Heart right ventricle (tissue), 16 donors: ENCODE data around the gene KCMF1. TPM values are rescaled to one million over a fixed set of nuclear protein-coding genes. Genes with fewer than 3 reads are reported as not detected.

Experiments
- ATAC-seq, 8 donors: fragments of 200-7000 bp; cut with Tn5 transposase; one replicate each; pipeline ENCODE4 v1.9.1; 2020; ENCODE audit warnings: mild to moderate bottlenecking in 8 of 8, moderate library complexity in 8 of 8, moderate number of reproducible peaks in 1 of 8
- DNase-seq, 2 donors: peaks; one replicate each; pipeline ENCODE4 v3.0.0-alpha.2; 2020
- H3K27ac ChIP-seq, 10 donors: fragments of 200-600 bp; sonication (generic) in 2 of 10; one replicate each; pipeline versions ENCODE4 v1.5.0 to v1.8.0; 2020 to 2022; ENCODE audit warnings: mild to moderate bottlenecking in 3 of 10
- H3K27me3 ChIP-seq, 7 donors: fragments of 200-600 bp; one replicate each; pipeline ENCODE4 v1.8.0; 2021 to 2022; ENCODE audit warnings: mild to moderate bottlenecking in 2 of 7
- H3K36me3 ChIP-seq, 9 donors: fragments of 200-600 bp; sonication (generic) in 1 of 9; one replicate each; pipeline versions ENCODE4 v1.5.0 to v1.8.0; 2020 to 2022; ENCODE audit warnings: mild to moderate bottlenecking in 2 of 9
- H3K4me1 ChIP-seq, 9 donors: fragments of 200-600 bp; sonication (generic) in 1 of 9; one replicate each; pipeline versions ENCODE4 v1.5.0 to v1.8.0; 2020 to 2022; ENCODE audit warnings: mild to moderate bottlenecking in 4 of 9
- H3K4me3 ChIP-seq, 10 donors: fragments of 200-600 bp; sonication (generic) in 2 of 10; one replicate each; pipeline versions ENCODE4 v1.5.0 to v1.8.0; 2020 to 2022; ENCODE audit warnings: mild to moderate bottlenecking in 7 of 10, moderate library complexity in 2 of 10
- H3K9me3 ChIP-seq, 11 donors: fragments of 200-600 bp in 10 of 11; sonication (generic) in 2 of 11; one replicate each; pipeline versions ENCODE4 v1.5.0 to v1.8.0; 2013 to 2022; ENCODE audit warnings: mild to moderate bottlenecking in 2 of 11, control low read depth in 1 of 11, moderate library complexity in 1 of 11
- CTCF ChIP-seq, 9 donors: fragments of 200-600 bp; sonication (generic) in 2 of 9; IDR thresholded peaks; one replicate each; pipeline versions ENCODE4 v1.5.0 to v1.8.0; 2021 to 2022; ENCODE audit warnings: antibody characterized with exemption in 9 of 9, mild to moderate bottlenecking in 5 of 9, moderate library complexity in 1 of 9
- WGBS, 2 donors: extraction: QIAGEN DNeasy Blood & Tissue Kit; methylation state at CpG; one replicate each; pipeline ENCODE4 v1.1.7; 2013; ENCODE audit warnings: inconsistent platforms in 1 of 2; 5-methylcytosine and 5-hydroxymethylcytosine counted together
- intact Hi-C, 10 donors: fragments of 100-400 bp; cut with DNase I; formaldehyde crosslinking; loops; one replicate each; pipeline versions ENCODE4 v1.11.1 to v1.14.2; 2022
- polyA plus RNA-seq, 2 donors: library from polyadenylated mRNA; stranded (reverse); fragments of 200-250 nt; gene quantifications; one replicate each; pipeline ENCODE4 v1.2.3, GENCODE V29; 2013
- total RNA-seq, 10 donors: library from RNA; stranded (reverse); fragmentation: NEBNext Ultra II Directional in 3 of 10; extraction: Animal tissue kit (Norgen Biotek cat#: 25700) in 3 of 10; gene quantifications; one replicate each; pipeline versions ENCODE4 v1.2.1 to v1.2.4, GENCODE V29; 2021 to 2023
- donor health status: Arrhythmogenic right ventricular cardiomyopathy.
- donor health status: ischemic (EF 13 %, LVEDD 7.1; RV severe dilation, severe dysfunction).
- donor health status: healthy with polysubstance abuse.
- donor health status: DM: no; HTN: yes; CAD: no.
- donor health status: DM: no; HTN: no; CAD: no.
- donor health status: ischemic (EF 25% LVEDD 6.9; RV normal size, moderate dysfunction).
- donor health status: ischemic (EF 25% LVEDD 5.7; RV mildly dilated, moderate dysfunction).
- donor health status: healthy.
- donor health status: DM: yes; HTN: yes; CAD: no.
- donor health status: Ischemic cardiomyopathy.
- donor health status: ischemic (EF 35%, LVEDD 5.7; RV mildly dilated, moderate dysfunction).
- donor health status: nonischemic (EF 11% LVEDD 7.7; RV severe dilation, severe dysfunction).
- donor health status: DM: yes; HTN: yes; CAD: no.
- donor health status: PGD.
- donor health status: ischemic (EF 29% LVEDD 5.4; RV normal size, mild dysfunction).
- donor health status: nonischemic (EF 23%, LVEDD 6.1; RV moderate dilation, normal function).

KCMF1 gene
- total and polyA plus RNA-seq, 12 donors = 6.9 to 89.5 (median 79.8) TPM

DNA sequence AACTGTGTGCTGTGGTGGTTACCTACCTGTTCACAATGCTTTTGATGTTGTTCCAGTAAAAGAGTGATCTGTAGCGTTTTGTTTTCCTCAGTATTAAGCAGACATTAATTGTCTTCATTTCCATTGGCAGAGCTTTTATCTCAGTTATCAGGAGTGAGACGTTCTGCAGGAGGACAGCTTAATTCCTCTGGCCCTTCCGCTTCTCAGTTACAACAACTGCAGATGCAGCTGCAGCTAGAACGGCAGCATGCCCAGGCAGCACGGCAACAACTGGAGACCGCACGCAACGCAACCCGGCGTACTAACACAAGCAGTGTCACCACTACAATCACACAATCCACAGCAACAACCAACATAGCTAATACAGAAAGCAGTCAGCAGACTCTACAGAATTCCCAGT lies 78.3 kb downstream of the KCMF1 start:
- Histone ChIP-seq H3K27ac (no peak overlapping the region), H3K4me3 (no peak overlapping the region), H3K36me3 (peaks cover 0 to 100% (median 38%) of the 10 kb centered on the region in 9 donors), H3K27me3 (no peaks in the 10 kb centered on the region), H3K9me3 (no peaks in the 10 kb centered on the region), H3K4me1 (peaks cover 0 to 10% (median 0%) of the 10 kb centered on the region in 9 donors)
- intact Hi-C loops = no loop called here
- TF ChIP-seq CTCF (IDR thresholded peaks at IDR 0.05) = no peak
- WGBS, 2 donors = 72 to 76% methylated on average over 10 of the region's 10 CpGs
- no peak for DNase-seq
- ATAC-seq = peak in 1 of 8 donors; percentile 10

GRCh38 chr2:85053802-85054201 lies 82.8 kb downstream of the KCMF1 start:
- no peak for DNase-seq
- Histone ChIP-seq H3K27me3 (no peaks in the 10 kb centered on the region), H3K36me3 (peaks cover 0 to 73% (median 19%) of the 10 kb centered on the region in 9 donors), H3K4me3 (no peak overlapping the region), H3K4me1 (peaks cover 0 to 37% (median 0%) of the 10 kb centered on the region in 9 donors), H3K27ac (no peak overlapping the region), H3K9me3 (no peaks in the 10 kb centered on the region)
- intact Hi-C loops = no loop called here
- no peak for TF ChIP-seq CTCF (IDR thresholded peaks at IDR 0.05)
- 88% methylated on average over 6 of the region's 6 CpGs for WGBS, 2 donors
- no peak for ATAC-seq

DNA sequence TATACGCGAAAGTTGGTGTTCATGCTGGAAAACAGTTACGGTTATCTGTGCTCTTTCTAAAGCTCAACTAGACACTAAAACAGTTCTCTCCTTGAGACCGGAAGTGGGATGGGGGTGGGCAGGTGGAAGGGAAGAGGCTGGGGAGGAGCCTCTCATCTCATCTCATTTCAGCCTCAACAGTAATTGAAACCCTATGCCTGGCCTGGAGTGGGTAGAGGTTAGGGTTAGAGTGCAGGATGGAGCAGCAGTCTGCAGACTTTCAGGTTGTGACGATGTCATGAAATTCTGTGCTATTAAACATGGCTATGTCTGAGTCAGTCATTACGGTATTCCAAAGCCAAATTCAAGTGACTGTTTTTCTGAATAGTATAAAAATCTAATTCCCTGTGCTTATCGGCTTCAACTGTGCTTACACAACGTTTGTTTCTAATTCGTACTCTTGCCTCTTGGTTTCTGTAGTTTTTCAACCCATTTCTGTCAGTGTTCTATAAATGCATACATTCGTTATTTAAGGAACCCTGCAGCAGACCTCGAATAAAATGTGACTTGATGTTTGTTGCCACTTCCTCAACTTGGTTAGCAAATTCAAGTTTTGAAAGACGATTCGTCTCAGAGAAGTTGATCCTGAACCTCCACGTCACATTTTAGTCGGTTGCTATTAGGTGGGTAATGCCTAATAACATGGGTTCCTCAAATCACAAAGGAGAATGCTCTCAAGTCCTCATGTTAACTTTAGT lies 86.4 kb downstream of the KCMF1 start:
- WGBS, 2 donors = 79% methylated on average over 15 of the region's 15 CpGs
- DNase-seq (no peak), ATAC-seq (peak in 3 of 8 donors; percentile 14 to 38 (median 35))
- no peak overlapping the region for H3K4me3 ChIP-seq
- no peak overlapping the region for H3K27ac ChIP-seq
- no peaks in the 10 kb centered on the region for H3K27me3 ChIP-seq
- H3K36me3 ChIP-seq = peaks cover 0 to 37% (median 8%) of the 10 kb centered on the region in 9 donors
- intact Hi-C loops = no loop called here
- no peak for TF ChIP-seq CTCF (IDR thresholded peaks at IDR 0.05)
- H3K9me3 ChIP-seq = no peaks in the 10 kb centered on the region
- H3K4me1 ChIP-seq = peaks cover 0 to 37% (median 0%) of the 10 kb centered on the region in 9 donors

DNA sequence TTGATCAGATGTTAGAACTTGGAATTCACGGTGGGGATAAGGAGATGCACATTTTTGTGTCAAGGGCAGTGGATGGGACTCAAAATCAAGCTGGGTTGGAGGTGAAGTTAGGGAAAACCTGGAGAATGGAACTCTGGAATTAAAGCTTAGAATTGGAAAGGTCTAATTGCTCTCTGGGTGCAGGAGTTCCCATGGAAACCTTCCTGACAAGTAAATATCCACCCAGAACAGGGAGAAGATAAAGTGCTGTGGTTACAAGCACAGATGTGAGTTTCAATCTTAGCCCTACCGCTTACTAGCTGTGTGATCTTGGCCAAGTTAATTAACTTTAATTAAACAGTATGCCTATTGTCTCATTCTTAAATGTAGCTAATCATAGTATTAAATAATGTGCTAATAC lies 90.9 kb downstream of the KCMF1 start:
- H3K27me3 ChIP-seq = peaks cover 0 to 17% (median 0%) of the 10 kb centered on the region in 7 donors
- intact Hi-C loops = no loop called here
- H3K4me3 ChIP-seq = no peak overlapping the region
- DNase-seq = no peak
- ATAC-seq = no peak
- H3K9me3 ChIP-seq = no peaks in the 10 kb centered on the region
- TF ChIP-seq CTCF (IDR thresholded peaks at IDR 0.05) = no peak
- 70 to 74% methylated on average over 2 of the region's 2 CpGs for WGBS, 2 donors
- peaks cover 0 to 22% (median 4%) of the 10 kb centered on the region in 9 donors for H3K4me1 ChIP-seq
- H3K36me3 ChIP-seq = no peaks in the 10 kb centered on the region
- no peak overlapping the region for H3K27ac ChIP-seq
